ENCODE data around the gene GRK5. TPM values are rescaled to one million over a fixed set of nuclear protein-coding genes. Genes with fewer than 3 reads are reported as not detected.

Gene GRK5
- polyA plus RNA-seq, 1 donor from 2014 or later = 34.9 TPM

DNA sequence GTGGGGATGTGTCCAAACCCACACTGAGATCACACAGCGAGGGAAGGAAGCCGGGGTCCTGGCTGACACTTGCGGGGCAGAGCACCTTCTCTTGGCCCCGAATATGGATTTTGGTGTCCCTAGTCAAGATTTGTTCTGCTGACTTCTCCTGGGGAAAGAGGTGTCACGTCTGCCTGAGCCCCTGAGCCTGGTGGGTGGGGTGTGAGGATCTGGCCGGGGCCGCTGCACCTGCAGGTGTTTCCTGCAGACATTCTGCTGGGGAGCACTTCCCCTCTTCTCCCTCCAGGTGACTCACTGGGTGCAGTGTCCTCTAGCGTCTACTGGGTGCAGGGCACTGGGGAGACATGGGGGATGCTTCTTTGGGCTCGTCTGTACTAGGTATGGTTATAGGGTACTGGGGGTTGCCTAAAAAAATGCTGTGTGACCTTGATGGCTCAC is 99.2 kb downstream of the GRK5 start:
- Histone ChIP-seq H3K4me2 (ENCODE audit: low read length) (no peak overlapping the region), H3K27ac (ENCODE audit: low read length) (no peak overlapping the region), H3K9ac (ENCODE audit: low read length) (no peak overlapping the region), H3K36me3 (ENCODE audit: insufficient read depth, low read length) (no peaks in the 10 kb centered on the region), H3F3A (ENCODE audit: insufficient read depth, low read length, poor library complexity, severe bottlenecking) (no peaks in the 10 kb centered on the region), H3K79me2 (replicated peaks; ENCODE audit: insufficient read depth, low read length) (no peaks in the 10 kb centered on the region), H3K9me3 (ENCODE audit: low read length) (no peaks in the 10 kb centered on the region), H3K27me3 (ENCODE audit: insufficient read depth, low read depth, low read length) (no peaks in the 10 kb centered on the region), H3K9me2 (ENCODE audit: insufficient read depth, low read length) (no peaks in the 10 kb centered on the region), H3K4me3 (ENCODE audit: low read length) (no peak overlapping the region), H4K20me1 (ENCODE audit: insufficient read depth) (no peaks in the 10 kb centered on the region), H2AFZ (ENCODE audit: low read depth, low read length) (no peak overlapping the region)
- TF ChIP-seq REST (IDR thresholded peaks at IDR 0.05; ENCODE audit: borderline replicate concordance) = no peak
- TF ChIP-seq POLR2AphosphoS5 (IDR thresholded peaks at IDR 0.05) = no peak
- TF ChIP-seq, protein P1, sequence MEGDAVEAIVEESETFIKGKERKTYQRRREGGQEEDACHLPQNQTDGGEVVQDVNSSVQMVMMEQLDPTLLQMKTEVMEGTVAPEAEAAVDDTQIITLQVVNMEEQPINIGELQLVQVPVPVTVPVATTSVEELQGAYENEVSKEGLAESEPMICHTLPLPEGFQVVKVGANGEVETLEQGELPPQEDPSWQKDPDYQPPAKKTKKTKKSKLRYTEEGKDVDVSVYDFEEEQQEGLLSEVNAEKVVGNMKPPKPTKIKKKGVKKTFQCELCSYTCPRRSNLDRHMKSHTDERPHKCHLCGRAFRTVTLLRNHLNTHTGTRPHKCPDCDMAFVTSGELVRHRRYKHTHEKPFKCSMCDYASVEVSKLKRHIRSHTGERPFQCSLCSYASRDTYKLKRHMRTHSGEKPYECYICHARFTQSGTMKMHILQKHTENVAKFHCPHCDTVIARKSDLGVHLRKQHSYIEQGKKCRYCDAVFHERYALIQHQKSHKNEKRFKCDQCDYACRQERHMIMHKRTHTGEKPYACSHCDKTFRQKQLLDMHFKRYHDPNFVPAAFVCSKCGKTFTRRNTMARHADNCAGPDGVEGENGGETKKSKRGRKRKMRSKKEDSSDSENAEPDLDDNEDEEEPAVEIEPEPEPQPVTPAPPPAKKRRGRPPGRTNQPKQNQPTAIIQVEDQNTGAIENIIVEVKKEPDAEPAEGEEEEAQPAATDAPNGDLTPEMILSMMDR (IDR thresholded peaks at IDR 0.05; ENCODE audit: poor library complexity, severe bottlenecking) = no peak
- no peak for TF ChIP-seq TAF1 (IDR thresholded peaks at IDR 0.05; ENCODE audit: low read depth)
- TF ChIP-seq RAD21 (conservative IDR thresholded peaks at IDR 0.05) = no peak
- TF ChIP-seq SMC3 (conservative IDR thresholded peaks at IDR 0.05; ENCODE audit: poor library complexity) = no peak
- no peak for TF ChIP-seq EZH2 (IDR thresholded peaks at IDR 0.05; ENCODE audit: borderline replicate concordance, insufficient read depth, low read length, poor library complexity, severe bottlenecking)
- no peak for TF ChIP-seq MXI1 (conservative IDR thresholded peaks at IDR 0.05; ENCODE audit: poor library complexity, severe bottlenecking)
- TF ChIP-seq EP300 (conservative IDR thresholded peaks at IDR 0.05; ENCODE audit: poor library complexity, severe bottlenecking) = no peak

DNA sequence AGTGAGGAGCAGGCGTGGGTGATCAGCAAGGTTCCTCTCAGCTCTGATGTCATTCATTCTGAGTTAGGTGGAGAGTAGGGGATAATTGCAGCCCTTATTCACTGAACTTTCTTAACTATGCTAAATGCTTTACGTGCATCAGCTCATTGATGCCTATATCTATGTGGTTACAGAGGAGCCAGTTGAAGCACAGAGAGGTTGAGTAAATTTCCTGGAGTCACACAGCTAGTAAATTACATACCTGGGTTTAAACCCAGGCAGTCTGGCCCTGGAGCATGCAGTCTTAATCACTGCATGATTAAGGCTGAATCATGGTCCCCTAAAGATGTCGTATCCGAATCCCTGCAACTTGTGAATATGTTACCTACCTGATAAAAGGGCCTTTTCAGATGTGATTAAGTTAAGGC is 99.6 kb downstream of the GRK5 start:
- H3K4me2 ChIP-seq (ENCODE audit: low read length) = no peak overlapping the region
- no peaks in the 10 kb centered on the region for H3K27me3 ChIP-seq (ENCODE audit: insufficient read depth, low read depth, low read length)
- H3K9me2 ChIP-seq (ENCODE audit: insufficient read depth, low read length) = no peaks in the 10 kb centered on the region
- no peaks in the 10 kb centered on the region for H4K20me1 ChIP-seq (ENCODE audit: insufficient read depth)
- H2AFZ ChIP-seq (ENCODE audit: low read depth, low read length) = no peak overlapping the region
- no peaks in the 10 kb centered on the region for H3K79me2 ChIP-seq (replicated peaks; ENCODE audit: insufficient read depth, low read length)
- no peaks in the 10 kb centered on the region for H3F3A ChIP-seq (ENCODE audit: insufficient read depth, low read length, poor library complexity, severe bottlenecking)
- TF ChIP-seq SMC3 (conservative IDR thresholded peaks at IDR 0.05; ENCODE audit: poor library complexity) = no peak
- no peak overlapping the region for H3K9ac ChIP-seq (ENCODE audit: low read length)
- no peak overlapping the region for H3K27ac ChIP-seq (ENCODE audit: low read length)
- H3K9me3 ChIP-seq (ENCODE audit: low read length) = no peaks in the 10 kb centered on the region
- no peak overlapping the region for H3K4me3 ChIP-seq (ENCODE audit: low read length)
- H3K36me3 ChIP-seq (ENCODE audit: insufficient read depth, low read length) = no peaks in the 10 kb centered on the region

GRCh38 chr10:119308089-119308488 is 100.7 kb downstream of the GRK5 start:
- H3K9ac ChIP-seq (ENCODE audit: low read length) = no peak overlapping the region
- H3K36me3 ChIP-seq (ENCODE audit: insufficient read depth, low read length) = no peaks in the 10 kb centered on the region
- H3K9me2 ChIP-seq (ENCODE audit: insufficient read depth, low read length) = no peaks in the 10 kb centered on the region
- no peaks in the 10 kb centered on the region for H3F3A ChIP-seq (ENCODE audit: insufficient read depth, low read length, poor library complexity, severe bottlenecking)
- H4K20me1 ChIP-seq (ENCODE audit: insufficient read depth) = no peaks in the 10 kb centered on the region
- no peaks in the 10 kb centered on the region for H3K79me2 ChIP-seq (replicated peaks; ENCODE audit: insufficient read depth, low read length)
- H3K4me3 ChIP-seq (ENCODE audit: low read length) = no peak overlapping the region
- no peak overlapping the region for H2AFZ ChIP-seq (ENCODE audit: low read depth, low read length)
- no peaks in the 10 kb centered on the region for H3K27me3 ChIP-seq (ENCODE audit: insufficient read depth, low read depth, low read length)
- H3K4me2 ChIP-seq (ENCODE audit: low read length) = no peak overlapping the region
- no peaks in the 10 kb centered on the region for H3K9me3 ChIP-seq (ENCODE audit: low read length)
- TF ChIP-seq POLR2AphosphoS5 (IDR thresholded peaks at IDR 0.05) (no peak), REST (IDR thresholded peaks at IDR 0.05; ENCODE audit: borderline replicate concordance) (no peak), TAF1 (IDR thresholded peaks at IDR 0.05; ENCODE audit: low read depth) (no peak), MXI1 (conservative IDR thresholded peaks at IDR 0.05; ENCODE audit: poor library complexity, severe bottlenecking) (no peak), EP300 (conservative IDR thresholded peaks at IDR 0.05; ENCODE audit: poor library complexity, severe bottlenecking) (no peak), RAD21 (conservative IDR thresholded peaks at IDR 0.05) (no peak), SMC3 (conservative IDR thresholded peaks at IDR 0.05; ENCODE audit: poor library complexity) (no peak), EZH2 (IDR thresholded peaks at IDR 0.05; ENCODE audit: borderline replicate concordance, insufficient read depth, low read length, poor library complexity, severe bottlenecking) (no peak)
- TF ChIP-seq, protein P1 (IDR thresholded peaks at IDR 0.05; ENCODE audit: poor library complexity, severe bottlenecking) = no peak
- H3K27ac ChIP-seq (ENCODE audit: low read length) = no peak overlapping the region
